Osteoblast (primary cell): ENCODE data around the gene MOSMO. TPM values are rescaled to one million over a fixed set of nuclear protein-coding genes. Genes with fewer than 3 reads are reported as not detected.
A peak's percentile ranks its signal among the peaks of the same experiment; 100 is the strongest.

Experiments
- DNase-seq: peaks from one replicate; pipeline ENCODE4 v3.0.0; 2011; ENCODE audit warnings: low spot score, mixed read lengths; ENCODE audit not compliant: insufficient read length; ENCODE audit errors: missing footprints
- H2AFZ ChIP-seq: 2 replicates; pipeline ENCODE4 v1.6.0; 2011; ENCODE audit warnings: mild to moderate bottlenecking, low read length
- H3K27ac ChIP-seq: 2 replicates; pipeline ENCODE4 v1.5.1; 2011; ENCODE audit warnings: mild to moderate bottlenecking, low read depth, low read length, moderate library complexity
- H3K27me3 ChIP-seq: 2 replicates; pipeline ENCODE4 v1.6.0; 2012; ENCODE audit warnings: mild to moderate bottlenecking, control low read depth, inconsistent platforms, low read length, moderate library complexity; ENCODE audit not compliant: insufficient read depth
- H3K36me3 ChIP-seq: 2 replicates; pipeline ENCODE4 v1.5.1; 2011; ENCODE audit warnings: mild to moderate bottlenecking, low read length, control low read depth, moderate library complexity; ENCODE audit not compliant: insufficient read depth
- H3K4me1 ChIP-seq: 2 replicates; pipeline ENCODE4 v1.5.1; 2011; ENCODE audit warnings: mild to moderate bottlenecking, low read length, control low read depth, moderate library complexity; ENCODE audit not compliant: insufficient read depth
- H3K4me2 ChIP-seq: 2 replicates; pipeline ENCODE4 v1.6.0; 2011; ENCODE audit warnings: mild to moderate bottlenecking, low read length; ENCODE audit not compliant: insufficient read depth
- H3K4me3 ChIP-seq: fragments of 200-600 bp; sonication (generic); 3 replicates; pipeline ENCODE4 v1.5.1; 2012; ENCODE audit warnings: mild to moderate bottlenecking, low read length, inconsistent platforms; ENCODE audit not compliant: insufficient read depth
- H3K79me2 ChIP-seq: 2 replicates; pipeline ENCODE4 v1.6.0; 2012; ENCODE audit warnings: mild to moderate bottlenecking, low read length, control low read depth, inconsistent platforms; ENCODE audit not compliant: insufficient read depth
- H3K9me3 ChIP-seq: 2 replicates; pipeline ENCODE4 v1.5.1; 2011; ENCODE audit warnings: low read depth, low read length, control low read depth
- H4K20me1 ChIP-seq: 2 replicates; pipeline ENCODE4 v1.6.0; 2012; ENCODE audit warnings: mild to moderate bottlenecking, low read length, control low read depth; ENCODE audit not compliant: insufficient read depth
- CTCF ChIP-seq: IDR thresholded peaks from 2 replicates; pipeline ENCODE4 v1.5.1; 2011; ENCODE audit warnings: mild to moderate bottlenecking, low read depth, low read length, moderate library complexity; ENCODE audit errors: extremely low read depth
- total RNA-seq: library from RNA; depleted of rRNA; stranded (reverse); fragments of >200 nt; gene quantifications from 2 replicates; pipeline ENCODE4 v1.2.3, GENCODE V29; 2012

MOSMO gene
- total RNA-seq: 15.2 and 15.9 TPM in 2 replicates

- H3K36me3 ChIP-seq: no peaks in the 10 kb centered on the region
- H4K20me1 ChIP-seq: peaks cover 18% of the 10 kb centered on the region
- peak within 1 kb of the TSS; percentile 92 for H2AFZ ChIP-seq
- peak within 1 kb of the TSS; percentile 98 for H3K4me2 ChIP-seq
- peaks cover 14% of the 10 kb centered on the region for H3K4me1 ChIP-seq
- TF ChIP-seq CTCF: no peak
- peaks cover 45% of the 10 kb centered on the region for H3K79me2 ChIP-seq
- no peaks in the 10 kb centered on the region for H3K9me3 ChIP-seq
- DNase-seq: peak; percentile 98
- H3K27me3 ChIP-seq: peaks cover 4% of the 10 kb centered on the region
- peak within 1 kb of the TSS; percentile 95 for H3K4me3 ChIP-seq
- peak within 1 kb of the TSS; percentile 28 for H3K27ac ChIP-seq
Observed at GRCh38 chr16:22007509-22008214, at the start of gene MOSMO. Gene MOSMO, plus strand, starts transcription at chr16:22008111. Its CDS starts 191 bp downstream, at chr16:22008302.

- no peak overlapping the region for H3K27ac ChIP-seq
- H2AFZ ChIP-seq: no peak overlapping the region
- H3K27me3 ChIP-seq: no peaks in the 10 kb centered on the region
- no peaks in the 10 kb centered on the region for H3K9me3 ChIP-seq
- H4K20me1 ChIP-seq: peaks cover 14% of the 10 kb centered on the region
- peaks cover 5% of the 10 kb centered on the region for H3K4me1 ChIP-seq
- TF ChIP-seq CTCF: no peak
- H3K79me2 ChIP-seq: peaks cover 39% of the 10 kb centered on the region
- peaks cover 61% of the 10 kb centered on the region for H3K36me3 ChIP-seq
- no peak for DNase-seq
- no peak overlapping the region for H3K4me3 ChIP-seq
- H3K4me2 ChIP-seq: no peak overlapping the region
Observed at GRCh38 chr16:21959050-21959449, 48.9 kb upstream of the MOSMO start.

GRCh38 chr16:21962475-21962874, 45.4 kb upstream of the MOSMO start:
- peaks cover 5% of the 10 kb centered on the region for H3K79me2 ChIP-seq
- H2AFZ ChIP-seq: no peak overlapping the region
- peaks cover 5% of the 10 kb centered on the region for H4K20me1 ChIP-seq
- H3K9me3 ChIP-seq: no peaks in the 10 kb centered on the region
- H3K4me3 ChIP-seq: no peak overlapping the region
- no peaks in the 10 kb centered on the region for H3K27me3 ChIP-seq
- H3K4me1 ChIP-seq: no peaks in the 10 kb centered on the region
- H3K4me2 ChIP-seq: no peak overlapping the region
- no peak for DNase-seq
- TF ChIP-seq CTCF: no peak
- H3K27ac ChIP-seq: no peak overlapping the region
- peaks cover 89% of the 10 kb centered on the region for H3K36me3 ChIP-seq

GRCh38 chr16:21963887-21964286, 44.0 kb upstream of the MOSMO start:
- no peak for DNase-seq
- Histone ChIP-seq H3K27me3 (no peaks in the 10 kb centered on the region), H4K20me1 (no peaks in the 10 kb centered on the region), H3K79me2 (no peaks in the 10 kb centered on the region), H3K27ac (no peak overlapping the region), H2AFZ (no peak overlapping the region), H3K9me3 (no peaks in the 10 kb centered on the region), H3K4me2 (no peak overlapping the region), H3K4me1 (no peaks in the 10 kb centered on the region), H3K4me3 (no peak overlapping the region), H3K36me3 (peaks cover 87% of the 10 kb centered on the region)
- no peak for TF ChIP-seq CTCF
